HG02852 (cell line): ENCODE data around the gene SVBP.
"Not testable (repeated sequence)": the region's sequence is repeated elsewhere in the genome, so short reads cannot be mapped to it uniquely, and the experiment has no call there.

Experiments used
- ATAC-seq: cut with Tn5 transposase; IDR thresholded peaks from one replicate; pipeline ENCODE4 v1.9.1; 2021; ENCODE audit warnings: mild to moderate bottlenecking, moderate library complexity; ENCODE audit not compliant: unreplicated experiment

Gene SVBP

GRCh38 chr1:42841440-42842147 lies 24.4 kb upstream of the SVBP start:
- no peak for ATAC-seq

- no peak for ATAC-seq
Measured at GRCh38 chr1:42841010-42841409, 23.8 kb upstream of the SVBP start.

- ATAC-seq = no peak
Measured at GRCh38 chr1:42838482-42839190, 21.4 kb upstream of the SVBP start.

GRCh38 chr1:42837709-42838108 lies 20.5 kb upstream of the SVBP start:
- ATAC-seq = no peak

GRCh38 chr1:42835422-42835821 lies 18.2 kb upstream of the SVBP start:
- no peak for ATAC-seq

GRCh38 chr1:42834803-42835202 lies 17.6 kb upstream of the SVBP start:
- no peak for ATAC-seq

GRCh38 chr1:42833981-42834380 lies 16.8 kb upstream of the SVBP start:
- no peak for ATAC-seq

- ATAC-seq = no peak
Measured at GRCh38 chr1:42832641-42833240, 15.5 kb upstream of the SVBP start.

- ATAC-seq = no peak
Measured at GRCh38 chr1:42831273-42831672, 14.1 kb upstream of the SVBP start.

GRCh38 chr1:42830631-42831030 lies 13.4 kb upstream of the SVBP start:
- no peak for ATAC-seq

GRCh38 chr1:42825036-42825851 lies 8.0 kb upstream of the SVBP start:
- no peak for ATAC-seq

GRCh38 chr1:42824481-42825035 lies 7.4 kb upstream of the SVBP start:
- ATAC-seq = no peak

- ATAC-seq = no peak
Measured at GRCh38 chr1:42822800-42823392, 5.7 kb upstream of the SVBP start.

- ATAC-seq = no peak
Measured at GRCh38 chr1:42821690-42822089, 4.5 kb upstream of the SVBP start.

GRCh38 chr1:42820813-42821212 lies 3.6 kb upstream of the SVBP start:
- ATAC-seq = no peak

- ATAC-seq = no peak
Measured at GRCh38 chr1:42817976-42818375, 779 bp upstream of the SVBP start.

- no peak for ATAC-seq
Measured at GRCh38 chr1:42817440-42817767, 207 bp upstream of the SVBP start.

GRCh38 chr1:42815941-42816584 lies 1.1 kb downstream of the SVBP start:
- ATAC-seq = no peak

- ATAC-seq = not testable (repeated sequence)
Measured at GRCh38 chr1:42814815-42815214, 2.4 kb downstream of the SVBP start.

- ATAC-seq = no peak
Measured at GRCh38 chr1:42807056-42807668, 10.0 kb downstream of the SVBP start.
